HG03378 (cell line): ENCODE results near the gene PARD3.
A peak's percentile ranks its signal among the peaks of the same experiment; 100 is the strongest.
"Not testable (repeated sequence)": the region's sequence is repeated elsewhere in the genome, so short reads cannot be mapped to it uniquely, and the experiment has no call there.

Experiments used
- ATAC-seq: cut with Tn5 transposase; IDR thresholded peaks from one replicate; pipeline ENCODE4 v1.9.1; 2021; ENCODE audit warnings: mild to moderate bottlenecking, moderate library complexity; ENCODE audit not compliant: unreplicated experiment

The PARD3 gene

DNA sequence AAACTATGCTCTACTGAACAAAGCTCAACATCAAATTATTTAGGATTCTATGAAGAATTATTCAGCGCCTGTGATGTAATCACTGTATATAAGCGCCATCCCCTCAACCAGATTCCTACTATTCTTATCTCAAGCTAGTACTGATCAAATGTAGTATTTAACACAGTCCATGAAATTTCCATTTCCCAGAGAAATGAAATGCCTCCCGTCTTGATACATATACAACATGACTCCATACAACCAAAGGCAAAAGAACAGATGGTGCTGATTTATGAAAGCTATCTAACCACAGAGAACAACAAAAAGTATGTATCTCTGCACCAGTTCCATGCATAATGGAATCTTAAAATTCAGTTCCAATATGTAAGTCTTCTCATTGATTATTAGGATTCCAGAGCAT lies 406.1 kb downstream of the PARD3 start:
- ATAC-seq, result no peak

DNA sequence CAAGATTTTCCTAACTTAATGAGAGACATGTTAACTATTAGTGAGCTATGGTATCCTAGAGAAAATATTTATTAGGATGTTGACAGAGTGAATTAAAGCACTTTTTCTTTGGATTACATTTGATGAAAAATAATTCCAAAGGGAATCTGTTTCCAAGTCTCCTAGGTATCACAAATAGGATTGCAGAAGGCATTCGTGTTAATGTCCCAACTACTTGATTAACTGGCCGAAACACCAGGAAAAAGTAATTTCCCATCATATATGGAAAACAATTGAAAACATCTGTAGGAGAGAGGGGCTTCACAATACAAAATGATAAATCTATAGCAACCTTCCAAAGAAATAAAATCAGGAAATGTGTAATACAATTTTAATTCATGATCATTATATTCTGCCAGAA lies 406.7 kb downstream of the PARD3 start:
- ATAC-seq, result no peak

DNA sequence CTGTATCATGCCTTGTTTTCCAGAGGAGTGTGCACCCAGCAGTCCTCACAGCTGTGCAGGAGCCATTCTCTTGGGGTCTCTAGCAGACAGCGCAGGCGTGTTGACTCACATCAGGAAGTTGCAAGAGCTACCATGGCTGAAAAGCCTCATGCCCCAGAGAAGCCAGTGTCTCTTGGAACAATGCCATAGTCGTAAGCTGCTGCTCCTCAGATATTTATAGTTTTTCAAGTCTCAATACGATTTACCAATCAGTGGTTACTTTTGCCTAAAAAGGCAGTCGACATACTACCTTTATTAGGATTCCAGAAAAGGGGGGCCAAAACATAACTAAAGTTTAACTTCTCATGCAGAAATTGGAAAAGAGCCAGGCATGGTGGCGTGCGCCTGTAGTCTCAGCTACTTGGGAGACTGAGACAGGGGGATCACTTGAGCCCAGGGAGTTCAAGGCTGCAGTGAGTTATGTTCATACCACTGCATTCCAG lies 407.7 kb downstream of the PARD3 start:
- no peak for ATAC-seq

DNA sequence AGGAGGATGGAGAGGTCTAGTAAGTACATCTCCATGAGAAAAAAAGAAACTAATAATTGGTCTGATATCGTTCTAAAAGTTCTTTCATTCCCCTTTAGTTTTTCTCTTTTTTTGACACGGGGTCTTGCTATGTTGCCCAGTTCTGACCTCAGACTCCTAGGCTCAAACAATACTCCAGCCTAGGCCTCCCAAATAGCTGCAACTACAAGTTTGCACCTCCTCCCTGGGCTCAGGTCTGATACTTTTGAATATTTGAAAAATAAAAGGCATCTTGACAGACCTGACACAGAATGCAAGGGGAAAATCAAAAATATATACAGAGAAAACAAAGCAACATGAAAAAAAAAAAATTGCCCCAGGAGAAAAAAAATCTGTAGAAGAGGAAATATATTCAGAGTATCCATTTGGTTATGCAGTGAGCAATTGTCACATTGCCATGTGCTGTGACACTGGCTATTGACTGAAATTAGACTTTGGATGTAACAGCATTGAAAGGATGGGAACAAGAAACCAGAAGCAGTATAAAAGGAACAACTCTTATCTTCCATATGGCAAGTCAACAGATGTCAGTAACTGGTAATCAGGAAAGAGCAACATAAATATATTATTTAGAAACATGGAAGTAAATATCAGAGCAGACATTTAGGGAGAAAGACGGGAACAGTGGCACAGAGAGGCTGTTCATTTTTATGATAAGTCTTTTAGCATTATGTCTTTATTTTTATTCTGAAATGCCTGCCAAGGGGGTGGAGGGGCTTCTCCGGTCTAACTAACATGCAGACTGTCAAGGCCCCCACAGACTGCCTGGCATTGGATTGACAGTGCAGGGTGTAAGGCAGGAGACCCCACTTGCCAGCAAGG lies 408.4 kb downstream of the PARD3 start:
- no peak for ATAC-seq

DNA sequence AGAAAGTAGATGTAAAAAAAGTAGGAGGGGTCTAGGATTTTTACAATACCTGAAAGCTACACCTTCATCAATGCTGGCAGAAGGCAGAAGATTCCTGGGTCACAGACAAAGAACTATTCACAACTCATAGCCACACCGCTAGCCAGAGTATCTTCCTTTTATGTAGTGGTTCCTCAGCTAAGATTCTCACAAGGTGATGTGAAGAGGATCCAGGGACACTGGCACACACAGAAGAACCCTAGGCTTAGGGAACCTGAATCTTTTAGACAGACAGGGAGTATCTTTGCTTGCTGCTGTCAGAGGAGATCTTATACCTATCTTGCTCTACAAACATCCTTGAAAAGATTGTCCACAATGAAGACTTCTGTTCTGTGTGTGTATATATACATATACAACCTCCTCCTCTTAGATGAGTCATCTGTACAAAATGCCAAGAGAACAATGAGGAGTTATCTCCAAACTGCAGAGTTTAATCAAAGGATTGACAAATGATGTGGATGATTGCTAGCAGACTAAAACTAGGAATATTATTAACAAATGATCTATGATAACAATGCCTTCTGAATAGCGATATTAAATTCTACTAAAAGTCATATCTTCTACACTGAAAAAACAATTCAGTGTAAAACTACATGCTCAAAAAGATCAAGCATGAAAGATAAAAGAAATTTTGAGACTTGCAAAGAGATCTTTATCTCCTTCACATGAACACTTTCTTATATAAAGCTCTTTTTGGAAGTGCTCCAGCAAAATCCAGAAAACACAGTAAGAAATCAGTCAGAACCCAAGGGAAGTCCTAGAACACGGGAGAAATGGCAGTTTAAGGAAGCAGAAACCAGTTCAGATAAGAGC lies 409.3 kb downstream of the PARD3 start:
- no peak for ATAC-seq

DNA sequence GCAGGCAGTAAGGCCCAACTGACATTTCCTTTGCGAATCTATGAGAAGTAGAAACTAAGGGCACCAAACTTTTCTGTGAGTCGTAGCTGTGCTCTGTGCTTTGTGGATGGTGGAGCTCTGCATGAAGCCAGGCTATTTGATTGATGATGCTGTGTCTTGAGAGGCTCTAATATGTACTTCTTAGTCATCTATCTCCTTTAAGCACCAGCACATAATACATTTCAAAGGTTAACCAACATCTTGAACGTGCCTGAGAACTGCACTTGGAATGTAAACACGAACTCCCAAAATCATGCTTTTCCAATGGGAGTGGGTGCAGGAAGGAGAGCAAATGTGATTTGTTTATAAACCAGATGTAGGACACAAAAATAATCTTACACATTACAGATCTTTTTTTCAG lies 411.6 kb downstream of the PARD3 start:
- no peak for ATAC-seq

DNA sequence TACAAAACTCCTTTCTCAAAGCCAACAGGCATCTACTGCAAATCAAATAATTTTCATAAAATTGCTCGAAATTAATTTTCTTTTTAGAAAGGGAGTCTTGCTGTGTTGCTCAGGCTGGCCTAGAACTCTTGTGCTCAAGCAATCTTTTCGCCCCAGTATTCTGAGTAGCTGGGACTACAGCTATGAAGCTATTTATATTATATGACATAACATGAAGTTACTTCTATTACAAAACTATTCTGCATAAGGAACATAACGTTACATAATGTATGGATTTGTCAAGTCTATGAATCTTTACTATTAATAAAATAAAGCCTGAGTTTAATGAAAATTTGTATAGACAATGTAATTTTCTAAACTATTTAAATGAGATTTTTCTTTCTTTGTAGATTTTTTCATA lies 415.0 kb downstream of the PARD3 start:
- ATAC-seq, result no peak

DNA sequence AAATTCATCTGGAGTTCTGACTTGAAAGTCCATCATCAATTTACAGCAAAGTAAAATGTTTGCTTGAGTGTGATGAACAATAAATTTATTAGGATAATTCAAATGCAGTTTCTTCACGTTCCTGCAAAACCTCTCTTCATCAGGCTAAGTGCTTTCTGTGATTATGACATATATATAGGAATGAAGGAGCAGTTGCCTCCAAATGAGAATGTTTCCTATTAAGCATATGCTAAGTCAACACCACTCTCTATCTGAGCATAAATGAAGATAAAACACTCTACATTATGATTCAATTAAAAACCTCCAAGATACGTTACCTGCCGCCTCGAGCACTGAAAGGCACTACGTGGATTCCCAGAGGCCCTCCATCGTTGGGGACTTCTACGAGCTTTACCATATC lies 416.1 kb downstream of the PARD3 start:
- no peak for ATAC-seq

DNA sequence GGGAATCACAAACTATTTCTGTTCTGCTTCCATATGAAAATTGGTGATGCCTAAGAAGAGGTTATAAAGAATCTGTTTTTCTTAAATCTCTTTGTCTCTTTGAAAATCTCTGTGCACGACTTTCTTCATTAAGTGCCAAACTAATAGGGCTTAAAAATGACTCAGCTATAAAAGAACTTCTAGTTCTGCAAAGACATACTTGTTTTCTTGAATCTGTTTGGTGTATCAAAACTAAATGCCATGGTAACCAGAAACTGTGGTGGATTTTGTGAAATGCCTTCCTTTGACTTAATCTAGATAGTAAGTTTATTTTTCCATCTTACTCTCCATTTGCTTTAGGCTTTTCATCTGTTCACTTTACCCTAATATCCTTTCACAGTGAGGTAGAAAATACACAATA lies 417.8 kb downstream of the PARD3 start:
- no peak for ATAC-seq

DNA sequence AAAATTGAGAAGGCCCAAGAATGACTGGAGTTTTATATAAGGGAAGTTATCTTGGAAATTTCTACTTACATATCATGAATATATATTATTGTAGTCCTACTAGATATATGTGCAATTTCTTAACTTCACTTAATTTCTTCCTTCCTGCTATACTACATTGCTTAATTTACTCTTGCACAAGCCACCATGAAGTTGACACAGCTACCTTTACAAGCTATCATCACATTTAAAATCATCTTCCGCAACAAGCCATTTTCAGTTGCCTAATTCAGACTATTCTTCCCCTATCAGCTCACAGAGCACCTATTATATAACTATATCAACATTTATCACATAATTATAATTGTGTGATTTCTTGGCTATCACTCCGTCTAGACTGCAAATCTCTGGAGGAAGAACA lies 418.4 kb downstream of the PARD3 start:
- no peak for ATAC-seq

DNA sequence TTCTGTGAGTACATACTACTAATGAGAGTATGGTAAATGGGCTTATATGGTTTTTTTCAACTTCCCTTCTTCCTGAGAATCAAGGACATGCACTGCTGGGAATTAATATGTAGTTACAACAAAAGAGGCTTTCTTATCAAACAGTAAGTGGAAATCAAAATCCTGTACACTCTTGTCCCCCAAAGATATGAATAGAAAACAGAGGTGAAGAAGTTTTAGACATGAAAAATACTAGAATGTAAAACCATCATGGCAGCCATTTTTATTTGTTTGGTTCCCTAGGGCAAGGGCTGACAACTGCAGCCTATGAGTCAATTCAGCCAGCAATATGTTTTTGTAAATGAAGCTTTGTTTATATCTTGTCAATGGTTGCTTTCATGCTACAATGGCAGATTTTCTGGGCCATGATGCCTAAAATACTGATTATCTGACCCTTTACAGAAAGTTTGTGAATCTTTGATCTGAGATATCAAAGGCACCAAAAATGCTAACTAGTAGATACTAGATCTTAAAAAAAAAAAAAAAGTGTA lies 422.4 kb downstream of the PARD3 start:
- ATAC-seq, result no peak

DNA sequence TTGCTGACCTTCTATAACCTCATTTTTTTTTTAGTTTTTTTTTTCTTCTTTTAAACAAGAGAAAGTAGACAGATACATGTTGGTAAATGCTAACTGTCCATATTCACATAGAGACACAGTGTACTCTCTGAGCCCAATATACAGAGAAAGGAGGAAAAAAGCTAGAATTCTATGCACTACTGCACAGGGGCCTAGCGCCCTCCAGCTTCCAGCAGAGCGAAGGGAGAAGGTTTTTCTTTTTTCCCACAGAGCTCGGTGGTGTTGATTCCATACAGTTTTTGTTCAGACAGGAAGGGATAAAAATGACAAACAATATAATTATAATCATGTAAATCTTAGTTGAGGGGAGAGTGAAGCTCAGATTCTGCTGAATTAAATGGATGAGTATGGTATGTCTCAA lies 423.9 kb downstream of the PARD3 start:
- ATAC-seq, result not testable (repeated sequence)

DNA sequence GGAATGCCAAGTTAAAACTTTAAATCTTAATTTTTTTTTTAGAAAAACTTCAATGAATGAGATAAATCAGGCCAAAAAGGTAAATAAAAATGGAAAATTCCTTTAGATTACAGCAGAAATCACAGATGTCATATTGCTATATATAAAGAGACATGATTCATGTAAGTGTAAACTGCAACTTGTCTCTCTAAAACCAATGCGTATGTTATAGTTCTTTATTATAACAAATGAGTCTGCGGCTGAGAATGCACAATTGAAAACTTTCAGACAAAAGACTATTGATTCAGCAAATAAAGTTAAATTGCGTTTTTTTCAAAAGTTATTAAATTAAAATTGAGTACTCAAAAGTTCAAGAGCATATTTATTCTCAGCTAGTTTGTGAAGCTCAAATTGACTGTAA lies 425.3 kb downstream of the PARD3 start:
- no peak for ATAC-seq

DNA sequence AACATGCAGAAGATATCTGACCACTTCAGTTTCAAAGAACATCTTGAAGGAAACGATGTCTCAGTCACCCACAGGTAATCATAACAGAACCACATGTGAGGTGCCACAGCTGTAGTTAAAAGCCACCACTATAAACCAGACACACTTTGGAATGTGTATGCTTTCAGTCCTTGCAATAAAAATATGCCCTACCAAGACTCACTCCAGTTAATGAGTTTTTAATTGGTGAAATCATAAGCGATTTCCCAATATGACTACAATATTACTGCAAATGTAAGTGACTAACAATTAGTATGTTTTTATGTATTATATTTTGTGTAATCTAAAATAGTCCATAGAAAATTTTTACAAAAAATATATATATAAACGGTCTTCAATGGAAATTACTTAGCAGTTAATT lies 428.2 kb downstream of the PARD3 start:
- no peak for ATAC-seq

DNA sequence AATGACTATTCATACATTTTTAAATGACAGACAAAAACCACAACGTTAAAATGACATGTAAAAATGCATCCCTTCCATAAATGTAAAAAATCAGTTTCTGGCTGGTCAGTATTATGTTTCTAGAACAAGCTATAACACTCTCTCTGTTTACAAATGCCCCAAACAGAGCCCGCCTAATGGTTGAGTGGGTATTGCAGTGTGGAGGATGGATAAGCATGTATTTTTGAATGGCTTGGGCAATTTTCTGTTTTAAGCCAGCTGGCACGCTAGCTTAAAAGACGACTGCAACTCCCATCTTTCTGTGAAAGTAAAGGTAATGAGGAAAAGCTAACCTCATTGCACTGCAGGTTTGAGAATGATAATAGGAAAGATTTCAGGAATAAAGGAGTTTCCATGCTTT lies 430.7 kb downstream of the PARD3 start:
- no peak for ATAC-seq

DNA sequence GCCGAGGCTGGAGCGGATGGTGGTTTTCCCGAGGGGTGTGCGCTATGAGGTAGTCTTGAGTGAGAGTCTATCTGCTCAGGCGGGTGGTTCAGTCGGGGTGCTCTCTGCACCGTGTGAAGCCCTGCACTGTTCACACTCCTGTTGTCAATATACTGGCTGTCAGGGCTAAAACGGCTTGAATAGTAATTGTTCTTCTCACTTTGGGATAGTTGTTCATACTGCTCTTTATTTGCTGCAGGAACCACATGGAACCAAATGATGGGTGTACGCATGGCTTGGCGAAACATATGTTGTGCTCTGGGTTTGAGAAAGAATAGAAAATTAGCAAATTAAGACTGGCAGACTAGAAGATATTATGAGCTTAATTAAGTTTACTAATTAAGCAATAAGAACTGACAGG lies 432.5 kb downstream of the PARD3 start:
- ATAC-seq, result no peak

DNA sequence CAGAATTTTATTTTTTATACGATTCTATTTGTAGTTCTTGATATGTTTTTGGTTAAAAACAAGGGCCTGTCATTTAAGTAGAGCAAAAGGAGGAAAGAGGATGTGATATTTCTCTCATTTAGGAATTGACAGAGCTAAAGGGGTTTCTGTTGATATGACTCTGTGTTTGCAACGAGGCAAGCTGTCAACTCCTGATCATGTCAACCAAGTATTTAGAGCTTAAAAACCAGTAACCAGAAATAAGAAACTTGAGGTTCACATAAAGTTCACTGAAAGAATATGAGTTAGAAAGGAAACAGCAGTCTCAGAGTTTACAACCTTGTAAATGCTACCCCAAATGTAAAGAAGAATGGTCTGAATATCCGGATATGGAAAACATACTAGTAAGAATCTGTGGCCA lies 434.2 kb downstream of the PARD3 start:
- ATAC-seq, result no peak

DNA sequence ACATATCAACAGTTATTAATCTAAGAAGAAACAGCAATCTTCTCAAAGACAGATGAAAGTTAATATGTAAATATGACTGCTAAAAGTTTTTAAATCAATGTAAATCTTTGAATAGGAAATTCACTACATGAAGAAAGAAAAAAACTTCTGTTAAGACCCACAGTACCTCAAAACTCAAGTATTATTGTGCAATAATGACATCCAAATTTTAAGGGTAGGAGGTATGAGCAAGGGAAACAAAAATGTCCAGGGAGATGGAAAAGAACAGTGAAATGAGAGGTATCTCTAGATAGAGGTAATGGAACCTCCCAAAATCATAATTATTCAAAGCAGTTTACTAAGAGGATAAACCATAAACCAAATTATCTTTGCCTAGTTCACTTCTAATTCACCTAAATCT lies 436.8 kb downstream of the PARD3 start:
- ATAC-seq, result no peak

DNA sequence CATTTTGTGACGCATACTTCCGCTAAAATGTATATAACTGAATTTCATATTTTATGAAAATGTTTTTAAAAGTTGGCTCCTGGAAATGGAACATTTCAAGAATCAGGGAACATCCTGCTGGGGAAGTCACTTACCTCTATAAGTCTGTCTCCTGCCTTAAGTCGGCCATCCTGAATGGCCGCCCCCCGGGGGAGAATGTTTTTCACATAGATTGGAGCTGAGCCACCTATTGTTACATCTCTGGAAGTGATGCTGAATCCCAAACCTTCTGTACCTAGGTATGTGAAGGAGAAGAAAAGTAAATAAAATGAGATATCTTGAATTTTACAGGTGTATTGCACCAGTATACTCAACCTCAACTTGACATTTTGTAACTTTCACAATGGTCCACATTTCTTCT lies 437.3 kb downstream of the PARD3 start:
- no peak for ATAC-seq

DNA sequence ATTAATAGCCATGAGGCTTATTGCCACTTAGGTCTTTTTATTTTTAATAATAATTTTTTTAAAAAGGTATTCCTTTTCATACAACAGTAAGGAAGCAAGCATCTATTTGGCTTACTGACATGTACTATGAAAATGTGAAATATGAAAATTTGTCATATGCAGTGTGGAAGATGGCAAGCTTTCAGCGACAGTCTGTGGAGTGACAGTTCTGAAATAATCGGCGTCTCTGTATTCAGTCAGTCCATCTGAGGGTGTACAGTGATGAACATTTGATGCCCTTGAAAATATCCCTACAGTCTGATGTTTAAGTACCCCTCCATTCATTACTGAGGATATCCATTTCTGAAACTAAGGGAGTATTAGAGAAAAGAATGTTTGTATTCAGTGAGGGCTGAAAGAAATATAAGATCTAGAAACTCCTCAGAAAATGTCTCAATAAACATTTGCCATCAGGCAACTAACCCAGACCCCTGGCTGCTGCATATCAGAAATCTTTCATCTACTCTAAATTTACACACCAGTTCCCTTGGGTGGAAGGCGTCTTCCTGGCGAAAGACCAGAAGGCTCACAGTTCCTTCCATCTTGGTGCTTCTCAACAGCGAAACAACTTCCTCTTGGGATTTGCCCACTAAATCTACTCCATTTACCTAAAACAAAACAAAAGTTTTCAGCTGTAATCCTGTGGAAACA lies 440.6 kb downstream of the PARD3 start:
- peak; percentile 16 for ATAC-seq

DNA sequence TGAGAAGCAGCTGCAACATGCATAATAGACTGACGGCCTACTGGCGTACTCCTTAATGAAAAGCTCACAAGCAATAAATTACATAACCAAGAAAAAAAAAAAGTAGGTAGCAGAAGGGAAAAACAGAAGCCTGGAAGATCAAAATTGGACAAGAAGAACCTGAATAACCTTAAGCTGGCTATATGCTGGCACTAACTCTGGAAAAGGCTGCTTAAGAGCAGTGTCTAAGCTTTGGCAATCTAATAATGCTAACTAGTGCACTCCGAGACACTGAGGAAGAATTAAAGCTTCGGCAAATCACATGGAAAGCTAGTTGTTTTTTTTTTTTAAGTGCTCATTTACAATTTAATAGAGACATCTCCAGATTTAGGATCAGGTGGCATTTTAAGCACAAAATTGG lies 441.9 kb downstream of the PARD3 start:
- ATAC-seq, result no peak
